ENCODE data around the gene CYTH4.

DNA sequence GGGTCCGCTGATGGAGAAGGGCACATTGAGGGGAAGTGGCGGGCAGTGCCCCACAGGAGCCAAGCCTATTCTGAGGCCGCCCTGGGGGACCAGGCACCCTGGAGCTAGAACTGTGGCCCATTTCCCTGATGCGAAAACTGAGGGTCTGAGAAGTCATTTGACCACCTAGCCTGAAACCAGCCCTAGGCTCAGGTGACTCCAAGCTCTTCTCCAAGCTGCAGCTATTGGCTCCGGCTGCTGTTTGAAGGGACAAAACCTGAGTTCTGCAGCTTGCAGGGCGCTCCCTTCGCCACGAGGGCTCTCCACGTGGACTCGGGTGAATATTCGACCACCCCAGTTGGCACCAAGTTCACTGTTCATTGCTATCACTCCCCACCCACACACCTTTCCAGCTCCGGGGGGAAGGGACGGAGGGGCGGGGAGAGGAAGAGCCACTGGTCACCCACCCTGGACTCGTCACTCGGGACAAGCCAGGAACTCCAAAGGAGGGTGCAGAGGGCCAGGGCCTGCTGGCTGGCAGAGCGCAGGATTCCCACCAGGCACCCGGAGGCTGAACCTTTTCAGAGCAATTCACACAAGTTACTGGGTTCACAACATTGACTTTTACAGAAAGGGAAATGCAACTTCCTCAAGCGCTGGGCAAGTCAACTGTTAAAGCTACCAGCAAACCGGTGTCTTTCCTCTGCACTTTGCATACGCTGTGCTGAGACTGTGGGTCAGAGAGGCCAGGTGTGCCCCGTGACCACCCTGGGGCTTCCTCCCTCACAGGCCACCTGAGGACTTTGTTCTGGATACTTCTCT lies 37.2 kb upstream of the CYTH4 start:
- TF ChIP-seq, protein P1, sequence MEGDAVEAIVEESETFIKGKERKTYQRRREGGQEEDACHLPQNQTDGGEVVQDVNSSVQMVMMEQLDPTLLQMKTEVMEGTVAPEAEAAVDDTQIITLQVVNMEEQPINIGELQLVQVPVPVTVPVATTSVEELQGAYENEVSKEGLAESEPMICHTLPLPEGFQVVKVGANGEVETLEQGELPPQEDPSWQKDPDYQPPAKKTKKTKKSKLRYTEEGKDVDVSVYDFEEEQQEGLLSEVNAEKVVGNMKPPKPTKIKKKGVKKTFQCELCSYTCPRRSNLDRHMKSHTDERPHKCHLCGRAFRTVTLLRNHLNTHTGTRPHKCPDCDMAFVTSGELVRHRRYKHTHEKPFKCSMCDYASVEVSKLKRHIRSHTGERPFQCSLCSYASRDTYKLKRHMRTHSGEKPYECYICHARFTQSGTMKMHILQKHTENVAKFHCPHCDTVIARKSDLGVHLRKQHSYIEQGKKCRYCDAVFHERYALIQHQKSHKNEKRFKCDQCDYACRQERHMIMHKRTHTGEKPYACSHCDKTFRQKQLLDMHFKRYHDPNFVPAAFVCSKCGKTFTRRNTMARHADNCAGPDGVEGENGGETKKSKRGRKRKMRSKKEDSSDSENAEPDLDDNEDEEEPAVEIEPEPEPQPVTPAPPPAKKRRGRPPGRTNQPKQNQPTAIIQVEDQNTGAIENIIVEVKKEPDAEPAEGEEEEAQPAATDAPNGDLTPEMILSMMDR (IDR thresholded peaks at IDR 0.05): no peak
- TF ChIP-seq POLR2A (IDR thresholded peaks at IDR 0.05): no peak

Data from lower leg skin (tissue), 3 donors.